ENCODE measurements around the gene UQCRH. TPM values are rescaled to one million over a fixed set of nuclear protein-coding genes. Genes with fewer than 3 reads are reported as not detected.
A peak's percentile ranks its signal among the peaks of the same experiment; 100 is the strongest.

Gene UQCRH
- total RNA-seq, 4 donors from 2014 or later = 329 to 618 (median 564) TPM

- H3K36me3 ChIP-seq = peaks cover 13 to 98% (median 23%) of the 10 kb centered on the region in 3 donors
- no peak overlapping the region for H3K4me3 ChIP-seq
- H3K27ac ChIP-seq = peak overlapping the region in 1 of 4 donors; percentile 9
- no peaks in the 10 kb centered on the region for H3K27me3 ChIP-seq
- TF ChIP-seq CTCF (IDR thresholded peaks at IDR 0.05) = no peak
- DNase-seq = no peak
- intact Hi-C loops (cut with DNase I) = no loop called here
- H3K4me1 ChIP-seq = no peaks in the 10 kb centered on the region
- no peaks in the 10 kb centered on the region for H3K9me3 ChIP-seq
- 60 to 73% methylated on average over 1 of the region's 1 CpG for WGBS, 2 donors
These were observed 14.9 kb upstream of the UQCRH start for GRCh38 chr1:46288485-46289133.

GRCh38 chr1:46289134-46289494 is 14.4 kb upstream of the UQCRH start:
- Histone ChIP-seq H3K4me1 (no peaks in the 10 kb centered on the region), H3K9me3 (no peaks in the 10 kb centered on the region), H3K27me3 (no peaks in the 10 kb centered on the region), H3K36me3 (peaks cover 15 to 98% (median 23%) of the 10 kb centered on the region in 3 donors), H3K27ac (peak overlapping the region in 1 of 4 donors; percentile 9), H3K4me3 (no peak overlapping the region)
- intact Hi-C loops (cut with DNase I) = no loop called here
- DNase-seq = no peak
- TF ChIP-seq POLR2A (IDR thresholded peaks at IDR 0.05) = no peak
- no peak for TF ChIP-seq CTCF (IDR thresholded peaks at IDR 0.05)
- 96 to 100% methylated on average over 4 to 5 of the region's 5 CpGs for WGBS, 2 donors

- Histone ChIP-seq H3K27me3 (no peaks in the 10 kb centered on the region), H3K27ac (no peak overlapping the region), H3K4me3 (no peak overlapping the region), H3K36me3 (peaks cover 16 to 98% (median 22%) of the 10 kb centered on the region in 3 donors), H3K4me1 (no peaks in the 10 kb centered on the region), H3K9me3 (no peaks in the 10 kb centered on the region)
- DNase-seq = no peak
- WGBS, 2 donors = 83 to 92% methylated on average over 4 of the region's 4 CpGs
- intact Hi-C loops (cut with DNase I) = no loop called here
- TF ChIP-seq CTCF (IDR thresholded peaks at IDR 0.05) (no peak), POLR2A (IDR thresholded peaks at IDR 0.05) (no peak)
These were observed 13.5 kb upstream of the UQCRH start for GRCh38 chr1:46289976-46290375.

- no peak for TF ChIP-seq POLR2A (IDR thresholded peaks at IDR 0.05)
- TF ChIP-seq CTCF (IDR thresholded peaks at IDR 0.05) = no peak
- DNase-seq = no peak
- intact Hi-C loops (cut with DNase I) = no loop called here
- no peak overlapping the region for H3K4me3 ChIP-seq
- peaks cover 0 to 17% (median 0%) of the 10 kb centered on the region in 3 donors for H3K4me1 ChIP-seq
- peaks cover 8 to 79% (median 27%) of the 10 kb centered on the region in 3 donors for H3K36me3 ChIP-seq
- no peaks in the 10 kb centered on the region for H3K9me3 ChIP-seq
- H3K27me3 ChIP-seq = no peaks in the 10 kb centered on the region
- no peak overlapping the region for H3K27ac ChIP-seq
- WGBS, 2 donors = 89 to 96% methylated on average over 2 of the region's 2 CpGs
These were observed 8.2 kb upstream of the UQCRH start for GRCh38 chr1:46295306-46295705.

GRCh38 chr1:46298387-46298786 is 5.1 kb upstream of the UQCRH start:
- no peak for TF ChIP-seq CTCF (IDR thresholded peaks at IDR 0.05)
- no peak for TF ChIP-seq POLR2A (IDR thresholded peaks at IDR 0.05)
- Histone ChIP-seq H3K4me1 (peaks cover 4 to 32% (median 12%) of the 10 kb centered on the region in 3 donors), H3K36me3 (peaks cover 8 to 49% (median 27%) of the 10 kb centered on the region in 3 donors), H3K27ac (peak overlapping the region in 1 of 4 donors; percentile 7), H3K9me3 (no peaks in the 10 kb centered on the region), H3K27me3 (no peaks in the 10 kb centered on the region), H3K4me3 (no peak overlapping the region)
- intact Hi-C loops (cut with DNase I) = no loop called here
- DNase-seq = no peak
